GM21447 (cell line): Measurements from ENCODE around the gene HTT-AS.
A peak's percentile ranks its signal among the peaks of the same experiment; 100 is the strongest.

Experiments
- ATAC-seq: cut with Tn5 transposase; IDR thresholded peaks from one replicate; pipeline ENCODE4 v1.9.1; 2021; ENCODE audit not compliant: unreplicated experiment

The HTT-AS gene

DNA sequence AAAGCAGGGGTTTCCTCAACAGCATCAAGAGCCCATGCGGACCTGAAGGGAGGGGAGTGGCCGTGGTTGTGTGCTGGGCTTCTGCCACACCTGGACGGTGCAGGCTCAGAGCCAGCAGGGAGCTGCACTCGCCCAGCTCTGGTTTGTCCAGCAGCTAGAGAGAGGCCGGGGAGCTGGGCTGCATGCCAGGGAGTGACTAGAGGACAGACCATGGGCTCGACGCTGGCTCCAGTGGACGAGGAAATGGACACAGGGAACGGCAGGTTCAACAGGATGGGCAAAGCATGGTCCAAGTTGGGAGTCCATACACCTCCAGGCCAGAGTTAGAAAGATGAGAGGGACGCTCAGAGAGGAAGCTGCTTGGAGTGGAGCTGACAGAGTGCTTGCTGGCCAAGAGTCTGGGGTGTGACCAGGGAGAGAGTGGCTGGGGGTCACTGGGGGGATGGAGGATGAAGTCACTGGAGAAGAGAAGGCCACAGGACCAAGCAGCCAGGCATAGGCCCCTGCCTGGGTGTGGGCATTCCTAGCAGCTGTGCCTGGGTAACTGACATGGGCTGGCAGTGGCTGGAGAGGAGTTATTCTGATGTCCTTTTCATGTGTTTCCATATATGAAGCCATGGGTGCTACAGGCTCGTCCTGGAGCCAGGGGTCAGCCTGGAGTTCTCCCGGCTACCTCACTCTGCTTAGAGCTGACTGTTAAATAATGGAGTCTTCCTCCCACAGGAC lies 42.8 kb downstream of the HTT-AS start:
- no peak for ATAC-seq

DNA sequence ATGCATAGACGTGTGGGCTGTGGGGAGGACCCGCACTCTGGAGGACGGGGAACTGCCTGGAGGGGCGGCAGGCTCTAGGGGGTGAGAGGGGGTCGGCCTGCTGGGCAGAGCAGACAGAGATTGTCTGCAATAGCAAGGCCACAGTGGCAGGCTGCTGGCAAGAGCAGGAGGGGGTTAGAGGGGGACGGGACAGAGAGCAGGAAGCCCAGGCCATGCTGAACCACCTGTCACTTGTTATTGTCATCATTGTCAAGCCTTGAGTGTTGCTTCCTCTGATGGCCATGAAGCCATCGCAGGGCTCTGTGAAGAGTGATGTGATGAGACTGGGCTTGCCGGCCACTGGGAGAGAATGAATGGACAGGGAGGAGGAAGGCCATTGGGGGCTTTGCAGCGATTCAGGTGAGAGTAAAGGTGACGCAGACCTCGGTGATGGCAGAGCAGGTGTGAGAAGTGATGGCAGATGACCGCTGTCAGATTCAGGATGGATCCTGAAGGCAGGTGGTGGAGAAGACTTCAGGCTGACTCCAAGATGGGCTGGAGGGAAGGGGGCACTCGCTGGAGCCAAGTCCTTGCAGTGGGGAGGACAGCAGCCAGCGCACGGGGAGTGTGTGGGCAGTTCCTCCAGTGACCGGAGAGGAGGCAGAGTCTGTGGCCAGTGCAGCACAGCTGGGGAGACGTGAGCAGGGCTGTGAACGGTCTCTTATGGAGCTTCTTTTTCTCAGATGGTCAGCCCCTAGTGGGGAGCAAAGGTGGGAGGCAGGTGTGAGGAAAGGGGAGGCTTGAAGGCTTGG lies 43.6 kb downstream of the HTT-AS start:
- no peak for ATAC-seq

DNA sequence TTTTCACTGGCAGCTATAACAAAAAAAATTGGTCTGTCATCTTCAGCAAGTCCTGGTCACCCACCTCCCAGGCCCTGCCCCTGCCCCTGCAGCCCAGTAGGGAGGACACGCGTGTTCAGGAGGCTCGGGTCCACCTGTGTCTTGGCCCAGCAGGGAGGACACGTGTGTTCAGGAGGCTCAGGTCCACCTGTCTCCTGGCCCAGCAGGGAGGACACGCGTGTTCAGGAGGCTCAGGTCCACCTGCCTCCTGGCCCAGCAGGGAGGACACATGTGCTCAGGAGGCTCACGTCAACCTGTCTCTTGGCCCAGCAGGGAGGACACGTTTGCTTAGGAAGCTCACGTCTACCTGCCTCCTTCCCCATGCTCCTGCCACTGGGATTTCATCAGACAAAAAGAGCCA lies 44.9 kb downstream of the HTT-AS start:
- ATAC-seq, result no peak

DNA sequence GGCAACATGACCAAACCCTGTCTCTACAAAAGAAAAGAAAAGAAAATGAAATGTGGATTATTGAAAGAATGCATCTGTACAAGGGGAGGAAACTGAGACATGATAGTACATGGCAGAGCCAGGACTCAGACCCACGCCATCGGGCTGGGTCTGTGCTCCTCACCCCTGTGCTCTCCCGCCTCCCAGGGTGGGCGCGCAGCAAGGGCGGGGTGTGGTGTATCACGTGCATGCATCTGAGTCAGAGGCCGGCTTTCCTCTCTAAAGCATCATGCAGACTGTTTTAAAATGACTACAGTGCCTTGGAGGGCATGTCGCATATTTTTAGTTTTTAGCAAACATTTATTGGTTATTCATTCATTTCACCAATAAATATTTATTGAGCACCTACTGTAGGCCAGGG lies 47.8 kb downstream of the HTT-AS start:
- ATAC-seq, result no peak

DNA sequence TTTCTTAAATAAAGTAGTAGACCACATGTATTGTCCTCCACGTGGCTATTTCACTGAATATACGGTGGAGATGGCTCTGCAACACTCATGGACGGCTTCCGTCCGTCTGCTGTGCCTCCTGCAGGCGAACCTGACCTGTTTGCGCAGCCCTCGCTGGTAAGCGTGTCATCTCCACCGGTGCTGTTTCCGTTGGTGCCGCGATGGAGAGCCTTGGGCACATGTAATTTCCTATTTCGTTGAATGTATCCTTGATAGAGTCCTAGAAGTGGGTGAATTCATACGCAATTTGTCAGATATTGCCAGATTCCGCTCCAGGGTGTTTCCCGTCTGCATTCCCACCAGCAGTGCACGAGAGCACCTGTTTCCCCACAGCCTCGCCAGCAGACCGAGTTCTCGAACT lies 48.5 kb downstream of the HTT-AS start:
- ATAC-seq, result no peak

DNA sequence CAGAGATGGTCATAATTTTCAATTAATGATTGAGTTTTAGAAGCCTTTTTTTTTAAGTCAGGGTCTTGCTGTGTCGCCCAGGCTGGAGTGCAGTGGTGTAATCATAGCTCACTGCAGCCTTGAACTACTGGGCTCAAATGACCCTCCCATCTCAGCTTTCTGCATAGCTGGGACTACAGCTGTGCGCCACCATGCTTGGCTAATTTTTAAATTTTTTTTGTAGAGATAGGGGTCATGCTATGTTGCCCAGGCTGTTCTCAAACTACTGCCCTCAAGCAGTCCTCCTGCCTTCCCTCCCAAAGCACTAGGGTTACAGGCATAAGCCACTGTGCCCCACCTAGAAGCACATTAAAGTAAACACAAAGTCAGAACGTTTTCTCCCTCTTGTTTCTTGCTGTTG lies 51.7 kb downstream of the HTT-AS start:
- no peak for ATAC-seq

DNA sequence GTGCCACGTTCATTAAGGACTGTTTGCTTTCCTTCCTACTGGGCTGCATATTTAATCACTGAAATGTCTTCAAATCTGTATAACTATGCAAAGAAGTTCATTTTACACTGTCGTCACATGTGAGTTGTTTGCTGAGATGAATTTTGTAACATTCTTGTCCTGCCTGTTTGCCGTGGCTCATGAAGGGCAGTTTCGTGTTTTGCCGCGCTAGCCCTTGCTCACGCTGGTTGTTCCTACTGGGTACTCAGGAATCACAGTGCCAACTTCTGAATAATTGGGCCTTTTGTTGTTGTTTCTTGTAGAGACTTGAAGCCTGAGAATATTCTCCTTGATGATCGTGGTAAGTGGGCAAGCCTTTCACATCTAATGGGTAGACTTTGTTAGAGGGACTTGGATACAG lies 52.2 kb downstream of the HTT-AS start:
- no peak for ATAC-seq

DNA sequence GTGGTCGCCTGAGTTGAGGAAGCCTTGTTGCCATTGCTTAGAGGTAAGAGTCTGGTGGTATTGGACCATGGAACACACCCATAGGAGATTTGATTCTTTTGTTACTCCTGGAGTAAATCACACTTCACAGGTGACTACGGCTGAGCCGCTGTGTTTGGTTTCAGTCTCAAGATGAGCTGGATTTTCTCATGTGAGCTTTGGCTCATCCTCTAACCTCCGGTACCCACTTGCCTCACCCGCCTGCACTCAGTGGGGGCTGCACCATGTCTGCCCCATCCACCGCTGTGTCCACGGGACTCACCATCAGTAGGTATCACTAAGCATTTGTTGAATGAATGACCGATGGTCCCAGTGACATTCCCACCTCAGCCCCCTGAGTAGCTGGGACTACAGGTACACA lies 52.7 kb downstream of the HTT-AS start:
- peak; percentile 67 for ATAC-seq

DNA sequence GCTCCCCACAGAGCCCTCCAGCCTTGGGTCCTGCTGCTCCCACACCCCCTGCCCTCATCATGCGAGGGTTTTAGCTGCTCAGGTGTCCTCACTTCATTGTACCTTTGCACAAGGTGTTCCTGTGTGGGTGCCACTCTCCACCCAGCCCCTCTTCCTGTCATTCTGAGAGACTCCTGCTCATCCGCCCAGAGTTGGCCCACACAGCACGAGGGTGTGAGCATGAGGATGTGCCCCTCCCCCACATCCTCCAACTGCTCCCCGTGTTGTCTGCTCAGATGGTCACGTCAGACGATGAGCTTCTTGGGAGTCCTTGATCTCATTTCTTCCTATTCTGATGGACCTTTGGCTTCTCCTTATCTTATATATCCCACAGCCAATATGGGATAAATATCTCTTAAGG lies 53.2 kb downstream of the HTT-AS start:
- ATAC-seq, result no peak

DNA sequence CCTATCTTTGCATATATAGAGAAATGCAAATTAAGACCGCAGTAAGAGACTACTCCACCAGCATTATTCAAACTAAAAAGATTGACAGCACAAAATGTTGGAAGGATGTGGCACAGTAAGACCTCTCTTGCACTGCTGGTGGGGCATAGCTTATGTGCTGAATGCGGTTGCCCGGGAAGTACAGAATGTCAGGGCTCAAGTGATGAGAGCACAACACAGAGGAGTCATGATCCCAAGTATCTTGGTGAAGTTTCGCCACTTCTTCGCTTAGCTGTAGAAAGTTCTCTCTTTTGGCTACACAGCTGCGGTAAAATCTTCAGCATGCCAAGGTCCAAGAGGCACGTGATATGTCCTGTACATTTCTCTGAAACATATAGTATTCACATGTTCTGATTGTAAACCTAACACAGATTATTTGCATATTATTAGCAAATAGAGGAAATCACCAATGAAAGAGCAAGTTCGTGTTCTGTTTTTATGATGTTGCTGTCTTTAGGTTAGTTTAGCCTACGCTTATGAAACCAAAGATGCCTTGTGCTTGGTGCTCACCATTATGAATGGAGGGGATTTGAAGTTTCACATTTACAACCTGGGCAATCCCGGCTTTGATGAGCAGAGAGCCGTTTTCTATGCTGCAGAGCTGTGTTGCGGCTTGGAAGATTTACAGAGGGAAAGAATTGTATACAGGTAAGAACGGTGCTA lies 55.0 kb downstream of the HTT-AS start:
- no peak for ATAC-seq

DNA sequence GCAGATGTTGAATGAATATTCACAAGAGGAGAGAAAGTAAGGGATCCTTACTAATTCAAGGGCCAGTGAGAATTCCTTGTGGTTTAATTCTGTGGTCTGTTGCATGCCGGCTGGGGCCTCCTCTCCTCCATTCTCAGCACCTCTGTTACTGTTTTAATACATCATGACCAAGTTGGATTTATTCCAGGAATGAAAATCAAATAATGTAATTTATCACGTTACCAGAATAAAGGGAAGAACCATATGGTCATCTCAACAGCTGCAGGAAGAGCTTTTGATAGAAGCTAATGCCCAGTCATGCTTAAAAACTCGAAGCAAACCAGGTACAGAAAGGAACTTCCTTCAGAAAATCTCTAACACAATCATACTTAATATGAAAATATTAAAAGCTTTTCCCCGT lies 56.8 kb downstream of the HTT-AS start:
- ATAC-seq, result no peak

DNA sequence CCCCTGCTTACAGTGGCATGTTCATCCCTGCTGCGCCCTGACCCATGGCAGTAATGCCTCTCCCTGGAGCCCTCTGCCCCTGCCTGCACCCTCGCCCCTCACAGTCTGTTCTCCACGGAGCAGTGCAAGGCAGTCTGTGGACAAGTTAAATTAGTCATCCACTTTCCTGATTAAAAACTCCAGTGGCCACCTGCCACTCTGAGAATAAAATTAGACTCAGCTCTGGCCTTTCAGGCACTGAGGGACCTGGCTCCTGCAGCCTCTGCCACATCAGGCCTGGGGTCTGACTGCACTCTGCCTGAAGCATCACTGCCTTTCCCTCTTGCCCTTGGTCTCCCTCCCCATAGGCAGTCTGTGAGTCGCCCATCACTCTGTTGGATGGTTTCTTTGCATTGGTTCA lies 57.4 kb downstream of the HTT-AS start:
- no peak for ATAC-seq

DNA sequence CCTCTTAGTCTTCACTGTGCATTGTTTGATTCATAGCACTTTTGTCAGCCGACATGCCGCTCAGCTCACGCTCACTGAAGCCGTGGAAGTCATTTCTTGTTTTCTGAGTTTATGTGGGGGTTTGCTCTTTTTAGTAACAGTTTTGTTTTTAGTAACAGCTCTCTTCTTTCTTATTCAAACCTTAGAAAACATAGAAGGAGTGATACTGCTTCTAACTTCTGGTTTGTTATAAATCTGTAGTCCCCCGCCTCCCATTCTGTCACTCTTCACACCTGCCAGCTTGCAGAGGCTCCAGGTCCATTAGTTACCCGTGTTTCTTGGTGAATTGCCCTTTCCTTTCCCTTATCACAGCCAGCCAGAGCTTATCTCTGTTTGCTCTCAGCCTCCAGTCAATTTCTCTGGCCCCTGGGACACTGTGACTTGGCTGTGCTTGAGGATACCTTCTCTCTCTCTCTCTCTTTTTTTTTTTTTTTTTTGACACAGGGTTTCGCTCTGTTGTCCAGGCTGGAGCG lies 60.4 kb downstream of the HTT-AS start:
- peak; percentile 88 for ATAC-seq
